Duodenal mucosa (tissue), 2 donors: ENCODE measurements around the gene FBLN7.
"Not testable (repeated sequence)": the region's sequence is repeated elsewhere in the genome, so short reads cannot be mapped to it uniquely, and the experiment has no call there.

Experiments used
- H3K27ac ChIP-seq: one replicate; pipeline ENCODE4 v1.7.0; 2013; ENCODE audit warnings: low read depth, low read length
- H3K27me3 ChIP-seq, 2 donors: one replicate each; pipeline ENCODE4 v1.7.0; 2013; ENCODE audit warnings: low read length in 2 of 2, control low read depth in 1 of 2; ENCODE audit not compliant: insufficient read depth in 2 of 2, control insufficient read depth in 1 of 2
- H3K36me3 ChIP-seq, 2 donors: one replicate each; pipeline ENCODE4 v1.7.0; 2013; ENCODE audit warnings: low read length in 2 of 2, control low read depth in 1 of 2; ENCODE audit not compliant: insufficient read depth in 2 of 2, control insufficient read depth in 1 of 2
- H3K4me1 ChIP-seq, 2 donors: one replicate each; pipeline ENCODE4 v1.7.0; 2013; ENCODE audit warnings: low read length in 2 of 2, control low read depth in 1 of 2; ENCODE audit not compliant: insufficient read depth in 2 of 2, control insufficient read depth in 1 of 2
- H3K4me3 ChIP-seq, 2 donors: one replicate each; pipeline ENCODE4 v1.7.0; 2013; ENCODE audit warnings: low read length in 2 of 2, low read depth in 1 of 2
- H3K9ac ChIP-seq, 2 donors: one replicate each; pipeline ENCODE4 v1.7.0; 2013; ENCODE audit warnings: low read length in 2 of 2, low read depth in 1 of 2
- H3K9me3 ChIP-seq, 2 donors: one replicate each; pipeline ENCODE4 v1.7.0; 2013; ENCODE audit warnings: low read length in 2 of 2, control low read depth in 1 of 2; ENCODE audit not compliant: control insufficient read depth in 1 of 2

FBLN7 gene

GRCh38 chr2:112113354-112113753, 24.8 kb upstream of the FBLN7 start:
- peaks cover 35 to 62% of the 10 kb centered on the region in 2 donors for H3K36me3 ChIP-seq

GRCh38 chr2:112118148-112118547, 20.0 kb upstream of the FBLN7 start:
- H3K27ac ChIP-seq = no peak overlapping the region
- H3K27me3 ChIP-seq = no peaks in the 10 kb centered on the region
- H3K9me3 ChIP-seq = no peaks in the 10 kb centered on the region
- H3K36me3 ChIP-seq = peaks cover 26 to 36% of the 10 kb centered on the region in 2 donors
- no peak overlapping the region for H3K9ac ChIP-seq
- no peaks in the 10 kb centered on the region for H3K4me1 ChIP-seq
- H3K4me3 ChIP-seq = no peak overlapping the region

More at GRCh38 chr2:112113354-112113753, 24.8 kb upstream of the FBLN7 start:
- not testable (repeated sequence) for H3K9ac ChIP-seq, H3K9me3 ChIP-seq, H3K4me3 ChIP-seq, H3K4me1 ChIP-seq, H3K27ac ChIP-seq, H3K27me3 ChIP-seq

- no peak overlapping the region for H3K27ac ChIP-seq
- no peak overlapping the region for H3K4me3 ChIP-seq
Observed at GRCh38 chr2:112121682-112122254, 16.4 kb upstream of the FBLN7 start.

DNA sequence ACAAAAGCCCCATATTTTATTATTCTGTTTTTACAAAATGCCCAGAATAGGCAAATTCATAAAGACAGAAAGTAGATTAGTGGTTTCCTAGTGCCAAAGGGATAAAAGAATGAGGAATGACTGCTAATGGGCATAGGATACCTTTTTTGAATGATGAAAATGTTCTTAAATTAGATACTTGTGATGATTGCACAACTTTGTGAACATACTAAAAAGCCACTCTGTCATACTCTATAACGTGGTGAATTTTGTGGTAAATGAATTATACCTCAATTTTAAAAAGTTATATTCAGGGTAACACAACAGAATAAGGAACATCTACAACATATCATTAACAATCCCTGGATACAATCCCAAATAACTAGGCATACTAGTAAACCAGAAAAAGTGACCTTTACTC, 9.1 kb upstream of the FBLN7 start:
- Histone ChIP-seq H3K9ac (no peak overlapping the region), H3K36me3 (no peaks in the 10 kb centered on the region), H3K9me3 (peaks cover 0 to 3% of the 10 kb centered on the region in 2 donors), H3K4me1 (no peaks in the 10 kb centered on the region), H3K4me3 (no peak overlapping the region), H3K27me3 (no peaks in the 10 kb centered on the region), H3K27ac (no peak overlapping the region)

More at GRCh38 chr2:112121682-112122254, 16.4 kb upstream of the FBLN7 start:
- no peak overlapping the region for H3K9ac ChIP-seq
- H3K4me1 ChIP-seq = no peaks in the 10 kb centered on the region
- no peaks in the 10 kb centered on the region for H3K27me3 ChIP-seq
- peaks cover 0 to 3% of the 10 kb centered on the region in 2 donors for H3K9me3 ChIP-seq
- peaks cover 19 to 25% of the 10 kb centered on the region in 2 donors for H3K36me3 ChIP-seq

DNA sequence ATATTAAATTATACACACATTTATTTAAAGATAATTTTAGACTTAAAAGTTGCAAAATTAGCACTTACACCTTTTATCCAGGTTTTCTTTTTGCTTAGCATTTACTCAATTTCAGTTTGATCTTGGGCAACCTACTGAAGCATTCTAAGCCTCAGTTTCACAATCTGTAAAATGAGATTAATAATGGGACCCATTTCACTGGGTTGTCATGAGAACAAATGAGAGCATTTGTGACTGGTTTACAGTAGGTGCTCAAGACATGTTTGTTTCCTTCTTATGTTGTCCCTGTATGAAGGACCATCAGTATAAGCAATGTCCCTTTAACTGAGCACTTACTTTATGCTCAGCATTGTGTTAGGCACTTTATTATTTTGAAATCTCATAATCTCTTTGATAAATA, 4.8 kb upstream of the FBLN7 start:
- no peaks in the 10 kb centered on the region for H3K36me3 ChIP-seq
- H3K27me3 ChIP-seq = no peaks in the 10 kb centered on the region
- H3K9me3 ChIP-seq = no peaks in the 10 kb centered on the region
- H3K27ac ChIP-seq = no peak overlapping the region
- no peak overlapping the region for H3K9ac ChIP-seq
- no peak overlapping the region for H3K4me3 ChIP-seq
- peaks cover 9% of the 10 kb centered on the region in 2 donors for H3K4me1 ChIP-seq

- no peaks in the 10 kb centered on the region for H3K36me3 ChIP-seq
- peaks cover 9% of the 10 kb centered on the region in 2 donors for H3K4me1 ChIP-seq
- H3K27me3 ChIP-seq = no peaks in the 10 kb centered on the region
- H3K4me3 ChIP-seq = no peak overlapping the region
- no peak overlapping the region for H3K9ac ChIP-seq
- H3K9me3 ChIP-seq = no peaks in the 10 kb centered on the region
- no peak overlapping the region for H3K27ac ChIP-seq
Observed at GRCh38 chr2:112134120-112134519, 4.1 kb upstream of the FBLN7 start.

DNA sequence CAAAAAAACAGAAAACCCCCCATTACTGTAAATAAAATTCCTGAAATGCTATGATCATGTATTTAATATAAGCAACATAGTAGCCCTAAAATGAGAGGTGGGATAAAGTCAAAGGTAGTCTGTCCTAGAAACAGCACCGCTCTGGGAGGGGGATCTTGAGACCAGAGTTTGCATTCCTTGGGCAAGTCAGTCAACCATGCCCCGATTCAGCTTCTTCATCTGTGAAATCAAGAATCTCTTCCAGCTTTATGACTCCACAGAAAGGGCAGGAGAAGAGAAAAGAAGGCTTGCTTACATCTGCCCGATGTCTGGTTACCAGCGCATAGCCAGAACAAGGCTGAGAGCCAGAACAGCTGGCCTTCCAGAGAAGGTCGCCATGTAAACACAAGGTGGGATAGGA, 2.1 kb upstream of the FBLN7 start:
- peaks cover 9% of the 10 kb centered on the region in 2 donors for H3K4me1 ChIP-seq
- H3K4me3 ChIP-seq = no peak overlapping the region
- H3K9me3 ChIP-seq = no peaks in the 10 kb centered on the region
- no peak overlapping the region for H3K9ac ChIP-seq
- H3K27ac ChIP-seq = no peak overlapping the region
- no peaks in the 10 kb centered on the region for H3K36me3 ChIP-seq
- H3K27me3 ChIP-seq = peaks cover 0 to 4% of the 10 kb centered on the region in 2 donors

DNA sequence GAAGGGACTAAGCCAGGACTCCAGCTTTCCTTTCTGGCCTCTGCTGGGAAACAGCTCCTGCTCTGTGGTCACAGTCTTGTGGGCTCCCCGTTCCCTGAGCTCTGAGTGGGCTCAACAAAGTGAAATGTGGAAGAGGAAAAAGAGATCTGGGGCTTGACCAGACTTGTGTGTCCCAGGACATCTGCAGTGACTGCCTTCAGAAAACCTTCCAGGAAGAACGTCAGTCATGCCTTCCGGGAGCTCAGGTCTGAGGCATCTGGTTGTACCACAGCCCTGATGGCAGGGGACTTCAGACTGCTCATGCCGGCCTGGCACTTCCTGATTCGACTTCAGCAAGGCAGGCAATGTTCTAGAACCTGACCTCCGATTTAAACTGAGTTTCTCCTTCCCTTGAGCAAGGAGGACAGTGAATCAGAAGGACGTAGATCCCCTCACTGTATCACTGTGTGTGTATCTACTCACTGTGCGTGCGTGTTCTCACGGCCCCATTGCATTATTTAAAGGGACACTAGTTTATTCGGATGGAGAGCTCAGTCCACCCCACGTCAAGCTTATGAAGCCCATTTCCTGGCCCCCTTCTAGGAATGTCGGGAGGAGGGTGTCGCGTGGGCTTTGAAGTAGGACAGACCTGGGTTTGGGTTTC, 548 bp upstream of the FBLN7 start:
- Histone ChIP-seq H3K27ac (no peak overlapping the region), H3K36me3 (no peaks in the 10 kb centered on the region), H3K9ac (peak overlapping the region in 1 of 2 donors; percentile 1), H3K4me1 (peaks cover 9% of the 10 kb centered on the region in 2 donors), H3K27me3 (peaks cover 3 to 5% of the 10 kb centered on the region in 2 donors), H3K9me3 (no peaks in the 10 kb centered on the region), H3K4me3 (peak overlapping the region; percentile 59 to 77)

DNA sequence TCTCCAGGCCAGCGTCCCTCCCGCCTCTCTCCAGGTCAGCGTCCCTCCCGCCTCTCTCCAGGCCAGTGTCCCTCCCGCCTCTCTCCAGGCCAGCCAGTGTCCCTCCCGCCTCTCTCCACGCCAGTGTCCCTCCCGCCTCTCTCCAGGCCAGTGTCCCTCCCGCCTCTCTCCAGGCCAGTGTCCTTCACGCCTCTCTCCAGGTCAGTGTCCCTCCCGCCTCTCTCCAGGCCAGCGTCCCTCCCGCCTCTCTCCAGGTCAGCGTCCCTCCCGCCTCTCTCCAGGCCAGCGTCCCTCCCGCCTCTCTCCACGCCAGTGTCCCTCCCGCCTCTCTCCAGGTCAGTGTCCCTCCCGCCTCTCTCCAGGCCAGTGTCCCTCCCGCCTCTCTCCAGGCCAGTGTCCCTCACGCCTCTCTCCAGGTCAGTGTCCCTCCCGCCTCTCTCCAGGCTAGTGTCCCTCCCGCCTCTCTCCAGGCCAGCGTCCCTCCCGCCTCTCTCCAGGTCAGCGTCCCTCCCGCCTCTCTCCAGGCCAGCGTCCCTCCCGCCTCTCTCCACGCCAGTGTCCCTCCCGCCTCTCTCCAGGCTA, 939 bp downstream of the FBLN7 start:
- H3K36me3 ChIP-seq, H3K27me3 ChIP-seq, H3K27ac ChIP-seq, H3K4me3 ChIP-seq, H3K4me1 ChIP-seq, H3K9ac ChIP-seq, H3K9me3 ChIP-seq: not testable (repeated sequence)

GRCh38 chr2:112139661-112140204, 1.5 kb downstream of the FBLN7 start:
- H3K9ac ChIP-seq, H3K36me3 ChIP-seq, H3K27me3 ChIP-seq, H3K9me3 ChIP-seq, H3K4me3 ChIP-seq, H3K27ac ChIP-seq, H3K4me1 ChIP-seq: not testable (repeated sequence)
